Mucosa of descending colon (tissue), 3 donors: ENCODE measurements around the gene TMEM150C. TPM values are rescaled to one million over a fixed set of nuclear protein-coding genes. Genes with fewer than 3 reads are reported as not detected.

Source experiments
- ATAC-seq: fragments of 200-7000 bp; cut with Tn5 transposase; one replicate; pipeline ENCODE4 v1.9.1; 2020; ENCODE audit warnings: mild to moderate bottlenecking, moderate library complexity
- DNase-seq, 3 donors: peaks; one replicate each; pipeline ENCODE4 v3.0.0-alpha.2; 2020
- H3K36me3 ChIP-seq: fragments of 200-600 bp; one replicate; pipeline ENCODE4 v1.8.0; 2021; ENCODE audit warnings: low read depth, mild to moderate bottlenecking
- H3K4me1 ChIP-seq: fragments of 200-600 bp; one replicate; pipeline ENCODE4 v1.8.0; 2021; ENCODE audit warnings: low read depth, mild to moderate bottlenecking
- H3K4me3 ChIP-seq: fragments of 200-600 bp; one replicate; pipeline ENCODE4 v1.8.0; 2021; ENCODE audit warnings: mild to moderate bottlenecking
- H3K9me3 ChIP-seq: fragments of 200-600 bp; one replicate; pipeline ENCODE4 v1.8.0; 2021; ENCODE audit warnings: mild to moderate bottlenecking
- CTCF ChIP-seq: fragments of 200-600 bp; IDR thresholded peaks from one replicate; pipeline ENCODE4 v1.8.0; 2022; ENCODE audit warnings: antibody characterized with exemption, mild to moderate bottlenecking
- intact Hi-C, 2 donors: fragments of 100-400 bp; cut with DNase I in 1 of 2; cut with micrococcal nuclease in 1 of 2; formaldehyde crosslinking; loops; one replicate each; pipeline versions ENCODE4 v1.11.0 to v1.11.1; 2022; cut with DNase I, micrococcal nuclease
- total RNA-seq, 3 donors: library from RNA; stranded (reverse); fragmentation: NEBNext Ultra II Directional in 2 of 3; extraction: Animal tissue kit (Norgen Biotek cat#: 25700) in 2 of 3; gene quantifications; one replicate each; pipeline versions ENCODE4 v1.2.1 to v1.2.4, GENCODE V29; 2021 to 2023
- donor health status: DM: no; HTN: no; CAD: no; lungs with moderate emphysema.
- donor health status: DM: no; HTN: no; CAD: no.
- donor health status: DM: no; HTN: yes; CAD: no.

The TMEM150C gene
- total RNA-seq, 3 donors from 2014 or later, result 1.6 to 9.4 (median 3.4) TPM

- no peak for TF ChIP-seq CTCF
- no peaks in the 10 kb centered on the region for H3K4me1 ChIP-seq
- H3K9me3 ChIP-seq, result no peaks in the 10 kb centered on the region
- ATAC-seq, result no peak
- DNase-seq, result no peak
- intact Hi-C loops, result no loop called here
- H3K4me3 ChIP-seq, result no peak overlapping the region
- no peaks in the 10 kb centered on the region for H3K36me3 ChIP-seq
These were observed 29.8 kb upstream of the TMEM150C start for GRCh38 chr4:82591592-82591991.

GRCh38 chr4:82589756-82590155, 28.0 kb upstream of the TMEM150C start:
- no peak for ATAC-seq
- H3K9me3 ChIP-seq, result no peaks in the 10 kb centered on the region
- H3K4me3 ChIP-seq, result no peak overlapping the region
- no peaks in the 10 kb centered on the region for H3K4me1 ChIP-seq
- H3K36me3 ChIP-seq, result no peaks in the 10 kb centered on the region
- TF ChIP-seq CTCF, result no peak
- DNase-seq, result no peak
- intact Hi-C loops, result no loop called here

- Histone ChIP-seq H3K4me1 (no peaks in the 10 kb centered on the region), H3K36me3 (no peaks in the 10 kb centered on the region), H3K9me3 (no peaks in the 10 kb centered on the region), H3K4me3 (no peak overlapping the region)
- TF ChIP-seq CTCF, result no peak
- no peak for ATAC-seq
- DNase-seq, result no peak
- intact Hi-C loops, result no loop called here
These were observed 27.0 kb upstream of the TMEM150C start for GRCh38 chr4:82588771-82589270.

- intact Hi-C loops, result no loop called here
- no peak for ATAC-seq
- H3K36me3 ChIP-seq, result no peaks in the 10 kb centered on the region
- no peaks in the 10 kb centered on the region for H3K4me1 ChIP-seq
- H3K4me3 ChIP-seq, result no peak overlapping the region
- H3K9me3 ChIP-seq, result no peaks in the 10 kb centered on the region
- TF ChIP-seq CTCF, result no peak
- DNase-seq, result no peak
These were observed 26.2 kb upstream of the TMEM150C start for GRCh38 chr4:82587826-82588540.

- TF ChIP-seq CTCF, result no peak
- Histone ChIP-seq H3K4me1 (no peaks in the 10 kb centered on the region), H3K4me3 (no peak overlapping the region), H3K36me3 (no peaks in the 10 kb centered on the region), H3K9me3 (no peaks in the 10 kb centered on the region)
- DNase-seq (no peak), ATAC-seq (no peak)
- intact Hi-C loops, result no loop called here
These were observed 24.1 kb upstream of the TMEM150C start for GRCh38 chr4:82585690-82586435.
